Lower lobe of right lung (tissue), 2 donors: ENCODE results near the gene ASB18. TPM values are rescaled to one million over a fixed set of nuclear protein-coding genes. Genes with fewer than 3 reads are reported as not detected.

ENCODE experiments used
- ATAC-seq, 2 donors: fragments of 200-7000 bp; cut with Tn5 transposase; one replicate each; pipeline ENCODE4 v1.9.1; 2020 to 2022; ENCODE audit warnings: mild to moderate bottlenecking in 2 of 2, moderate library complexity in 2 of 2
- DNase-seq: peaks from one replicate; pipeline ENCODE4 v3.0.0-alpha.2; 2020
- H3K27ac ChIP-seq: fragments of 200-600 bp; one replicate; pipeline ENCODE4 v1.8.0; 2022
- H3K27me3 ChIP-seq: fragments of 200-600 bp; one replicate; pipeline ENCODE4 v1.8.0; 2022; ENCODE audit warnings: low read depth
- H3K36me3 ChIP-seq: fragments of 200-600 bp; one replicate; pipeline ENCODE4 v1.8.0; 2022; ENCODE audit warnings: mild to moderate bottlenecking
- H3K4me1 ChIP-seq: fragments of 200-600 bp; one replicate; pipeline ENCODE4 v1.8.0; 2022
- H3K4me3 ChIP-seq: fragments of 200-600 bp; one replicate; pipeline ENCODE4 v1.8.0; 2022; ENCODE audit warnings: mild to moderate bottlenecking
- H3K9me3 ChIP-seq: fragments of 200-600 bp; one replicate; pipeline ENCODE4 v1.8.0; 2022
- intact Hi-C: fragments of 100-400 bp; cut with DNase I; formaldehyde crosslinking; loops from one replicate; pipeline ENCODE4 v1.11.0; 2022
- total RNA-seq: library from RNA; stranded (reverse); fragmentation: NEBNext Ultra II Directional; extraction: Animal tissue kit (Norgen Biotek cat#: 25700); gene quantifications from one replicate; pipeline ENCODE4 v1.2.1, GENCODE V29; 2021
- TF ChIP-seq, protein P1 (sequence below): fragments of 200-600 bp; IDR thresholded peaks from one replicate; pipeline ENCODE4 v1.8.0; 2022; ENCODE audit warnings: antibody characterized with exemption, mild to moderate bottlenecking
- donor health status: DM: no; HTN: yes; CAD: no; lungs with severe emphysema.

ASB18 gene
- total RNA-seq, 1 donor from 2014 or later = not detected

DNA sequence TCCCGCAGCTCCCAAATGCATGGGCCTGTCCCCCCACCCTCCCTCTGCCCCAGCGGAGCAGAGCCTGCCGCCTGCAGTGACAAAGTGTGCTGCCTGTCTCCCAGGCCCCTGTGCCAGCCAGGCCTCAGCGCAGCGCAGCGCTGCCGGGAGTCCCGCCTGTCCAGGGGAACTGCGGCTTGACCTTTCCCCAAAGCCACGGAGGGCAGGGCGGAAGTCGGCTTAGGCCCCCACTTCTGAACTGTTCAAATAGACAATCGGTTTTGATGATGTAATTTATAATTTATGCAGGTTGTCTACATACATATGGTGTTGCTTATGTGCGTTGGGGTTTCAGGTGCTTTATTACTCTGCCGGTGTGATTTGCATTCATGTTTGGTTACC, 103.1 kb downstream of the ASB18 start:
- Histone ChIP-seq H3K4me1 (peaks cover 22% of the 10 kb centered on the region), H3K9me3 (no peaks in the 10 kb centered on the region), H3K27ac (no peak overlapping the region), H3K27me3 (peaks cover 73% of the 10 kb centered on the region), H3K36me3 (no peaks in the 10 kb centered on the region), H3K4me3 (no peak overlapping the region)
- intact Hi-C loops = no loop called here
- ATAC-seq = no peak
- TF ChIP-seq, protein P1, sequence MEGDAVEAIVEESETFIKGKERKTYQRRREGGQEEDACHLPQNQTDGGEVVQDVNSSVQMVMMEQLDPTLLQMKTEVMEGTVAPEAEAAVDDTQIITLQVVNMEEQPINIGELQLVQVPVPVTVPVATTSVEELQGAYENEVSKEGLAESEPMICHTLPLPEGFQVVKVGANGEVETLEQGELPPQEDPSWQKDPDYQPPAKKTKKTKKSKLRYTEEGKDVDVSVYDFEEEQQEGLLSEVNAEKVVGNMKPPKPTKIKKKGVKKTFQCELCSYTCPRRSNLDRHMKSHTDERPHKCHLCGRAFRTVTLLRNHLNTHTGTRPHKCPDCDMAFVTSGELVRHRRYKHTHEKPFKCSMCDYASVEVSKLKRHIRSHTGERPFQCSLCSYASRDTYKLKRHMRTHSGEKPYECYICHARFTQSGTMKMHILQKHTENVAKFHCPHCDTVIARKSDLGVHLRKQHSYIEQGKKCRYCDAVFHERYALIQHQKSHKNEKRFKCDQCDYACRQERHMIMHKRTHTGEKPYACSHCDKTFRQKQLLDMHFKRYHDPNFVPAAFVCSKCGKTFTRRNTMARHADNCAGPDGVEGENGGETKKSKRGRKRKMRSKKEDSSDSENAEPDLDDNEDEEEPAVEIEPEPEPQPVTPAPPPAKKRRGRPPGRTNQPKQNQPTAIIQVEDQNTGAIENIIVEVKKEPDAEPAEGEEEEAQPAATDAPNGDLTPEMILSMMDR = no peak
- no peak for DNase-seq

DNA sequence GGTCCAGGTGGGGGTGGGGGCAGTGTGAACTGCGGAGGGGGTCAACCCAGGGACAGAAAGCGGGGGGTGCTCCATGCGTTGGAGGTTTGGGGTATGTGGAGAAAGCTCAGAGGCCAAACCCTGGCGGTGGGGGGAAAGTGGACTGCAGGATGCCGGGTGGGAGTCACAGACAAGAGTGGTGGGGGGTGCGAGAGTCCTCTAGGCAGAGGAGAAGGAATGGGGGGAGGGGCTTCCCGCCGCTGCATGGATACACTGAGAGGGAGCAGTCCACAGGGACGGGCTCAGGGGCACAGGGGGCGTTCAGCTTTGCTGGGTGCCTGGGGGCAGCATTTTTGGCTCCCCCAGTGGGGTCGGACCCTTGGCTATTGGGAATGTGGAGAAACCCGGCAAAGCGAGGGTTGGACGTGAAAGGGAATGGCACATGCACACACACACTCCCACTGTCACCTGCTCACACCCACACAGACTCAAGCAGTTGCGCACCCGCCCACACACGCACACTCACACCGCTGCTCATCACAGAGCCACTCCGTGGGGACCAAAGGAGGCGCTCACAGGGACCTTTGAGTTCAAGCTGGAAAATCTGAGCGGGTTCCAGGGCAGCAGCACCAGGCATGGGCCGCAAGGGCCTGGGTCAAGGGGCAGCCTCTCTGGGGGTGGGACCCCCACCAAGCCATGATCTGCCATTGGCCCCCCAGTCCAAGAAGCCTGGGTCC, 103.7 kb downstream of the ASB18 start:
- TF ChIP-seq, protein P1 = no peak
- no peak overlapping the region for H3K4me3 ChIP-seq
- no peak for DNase-seq
- peaks cover 68% of the 10 kb centered on the region for H3K27me3 ChIP-seq
- H3K27ac ChIP-seq = no peak overlapping the region
- intact Hi-C loops = no loop called here
- H3K9me3 ChIP-seq = no peaks in the 10 kb centered on the region
- H3K36me3 ChIP-seq = no peaks in the 10 kb centered on the region
- H3K4me1 ChIP-seq = peaks cover 20% of the 10 kb centered on the region
- ATAC-seq = no peak

DNA sequence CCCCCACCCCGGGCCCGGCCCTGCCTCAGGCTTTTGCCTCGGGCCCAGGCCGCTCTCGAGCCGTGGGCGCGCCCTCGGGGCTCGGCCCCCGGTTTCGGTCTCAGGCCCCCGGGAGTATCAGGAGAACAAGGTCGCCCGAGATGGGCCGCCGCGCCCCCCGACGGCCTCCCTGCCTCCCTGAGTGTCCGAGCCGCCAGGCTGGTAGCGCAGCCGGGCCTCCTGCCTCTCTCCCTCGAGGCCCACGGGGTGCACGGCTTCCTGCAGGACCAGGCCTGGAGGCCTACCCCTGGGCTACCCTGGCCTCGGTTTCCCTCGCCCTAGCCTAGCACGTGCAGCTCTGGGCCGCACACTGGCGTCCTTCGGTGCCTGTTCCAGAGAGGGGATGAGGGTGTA, 104.4 kb downstream of the ASB18 start:
- Histone ChIP-seq H3K27ac (no peak overlapping the region), H3K4me3 (no peak overlapping the region), H3K9me3 (no peaks in the 10 kb centered on the region), H3K36me3 (no peaks in the 10 kb centered on the region), H3K27me3 (peaks cover 60% of the 10 kb centered on the region), H3K4me1 (peaks cover 17% of the 10 kb centered on the region)
- intact Hi-C loops = no loop called here
- no peak for DNase-seq
- TF ChIP-seq, protein P1 = no peak
- ATAC-seq = no peak

DNA sequence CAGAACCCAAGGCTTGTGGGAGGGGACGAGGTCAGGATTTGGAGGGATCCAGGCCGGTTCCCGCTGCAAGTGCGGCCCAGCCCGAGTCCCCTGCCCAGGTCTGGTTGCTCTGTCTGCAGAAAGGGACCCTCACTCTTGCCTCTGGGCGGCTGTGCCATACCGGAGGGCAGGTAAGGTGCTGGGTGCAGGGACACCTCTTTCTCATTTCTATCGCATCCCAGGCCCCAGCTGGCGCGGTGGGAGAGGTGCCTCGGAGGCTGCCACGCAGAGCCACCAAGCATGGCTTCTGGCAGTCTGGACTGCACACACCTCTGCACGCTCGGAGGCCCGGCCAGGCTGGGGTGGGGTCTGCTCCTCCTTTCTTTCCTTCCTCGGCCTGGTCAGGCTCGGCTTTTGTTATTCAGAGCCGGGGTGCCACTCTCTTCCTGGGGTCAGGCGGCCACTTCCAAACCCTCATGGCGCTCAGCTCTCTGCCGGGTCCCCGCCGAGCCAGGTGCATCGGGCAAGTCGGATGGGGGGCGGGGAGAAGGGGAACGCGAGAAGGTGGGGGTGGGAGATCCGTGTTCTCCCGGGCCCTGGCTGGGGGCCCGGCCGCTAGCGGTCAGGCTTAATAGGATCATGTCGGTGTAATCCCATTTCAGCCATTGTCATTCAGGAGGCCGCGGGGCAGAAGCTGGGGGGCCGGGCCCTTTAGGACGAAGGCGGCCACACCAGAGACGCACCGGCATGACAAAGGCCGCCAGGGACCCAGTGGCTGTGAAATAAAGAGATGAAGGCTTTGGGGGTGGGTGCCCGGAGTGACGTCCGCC, 105.0 kb downstream of the ASB18 start:
- Histone ChIP-seq H3K9me3 (no peaks in the 10 kb centered on the region), H3K36me3 (no peaks in the 10 kb centered on the region), H3K4me3 (no peak overlapping the region), H3K27ac (no peak overlapping the region), H3K27me3 (peaks cover 54% of the 10 kb centered on the region), H3K4me1 (peaks cover 11% of the 10 kb centered on the region)
- ATAC-seq (no peak), DNase-seq (no peak)
- TF ChIP-seq, protein P1 = no peak
- intact Hi-C loops = no loop called here

DNA sequence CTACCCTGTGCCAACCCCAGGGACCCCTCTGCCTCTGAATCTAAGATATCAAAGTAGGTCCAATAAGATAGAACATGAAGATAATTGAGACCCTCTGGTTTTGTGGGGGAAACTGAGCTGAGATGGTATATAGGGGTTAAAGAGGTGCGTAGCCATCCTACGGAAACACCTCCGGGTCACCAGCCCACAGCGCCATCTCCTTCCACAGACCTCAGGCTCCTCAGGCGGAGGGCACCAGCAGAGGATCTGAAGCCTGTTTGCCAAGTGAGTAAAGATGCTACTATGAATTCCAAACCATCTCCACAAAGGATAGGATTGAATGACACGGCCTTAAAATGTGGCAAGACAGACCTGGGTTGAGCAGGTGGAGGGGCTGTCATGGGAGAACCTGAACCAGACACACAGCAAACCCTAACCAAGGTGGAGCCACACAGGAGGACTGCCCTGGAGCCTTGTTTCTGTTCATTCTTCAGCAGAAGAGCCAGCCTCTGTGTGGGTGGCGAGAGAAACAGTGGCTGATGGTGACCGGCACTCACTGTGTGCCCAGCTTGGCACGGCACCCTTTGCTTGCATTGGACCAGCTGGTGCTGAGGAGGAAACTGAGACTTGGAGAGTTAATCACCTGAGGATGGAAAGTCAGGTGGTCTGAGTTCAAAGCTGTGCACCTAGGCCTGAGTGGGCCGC, 106.2 kb downstream of the ASB18 start:
- no peak overlapping the region for H3K27ac ChIP-seq
- no peak overlapping the region for H3K4me3 ChIP-seq
- peaks cover 4% of the 10 kb centered on the region for H3K9me3 ChIP-seq
- H3K27me3 ChIP-seq = peaks cover 42% of the 10 kb centered on the region
- TF ChIP-seq, protein P1 = no peak
- ATAC-seq = no peak
- no peaks in the 10 kb centered on the region for H3K36me3 ChIP-seq
- intact Hi-C loops = no loop called here
- H3K4me1 ChIP-seq = no peaks in the 10 kb centered on the region
- no peak for DNase-seq
